HT1080 (cell line): ENCODE measurements around the gene HMGXB3. TPM values are rescaled to one million over a fixed set of nuclear protein-coding genes. Genes with fewer than 3 reads are reported as not detected.
A peak's percentile ranks its signal among the peaks of the same experiment; 100 is the strongest.

Source experiments
- DNase-seq: peaks from one replicate; pipeline ENCODE4 v3.0.0-alpha.2; 2015; ENCODE audit warnings: low read depth
- polyA plus RNA-seq, 2 experiments: library from polyadenylated mRNA; depleted of rRNA; stranded (reverse); fragments of >200 nt; gene quantifications; 2 replicates each; pipeline ENCODE4 v1.2.3, GENCODE V29; 2015
- total RNA-seq: library from RNA; depleted of rRNA; stranded (reverse); fragments of >200 nt; shearing (Covaris generic); gene quantifications from 2 replicates; pipeline ENCODE4 v1.2.3, GENCODE V29; 2014; rRNA removed

HMGXB3 gene, protein sequence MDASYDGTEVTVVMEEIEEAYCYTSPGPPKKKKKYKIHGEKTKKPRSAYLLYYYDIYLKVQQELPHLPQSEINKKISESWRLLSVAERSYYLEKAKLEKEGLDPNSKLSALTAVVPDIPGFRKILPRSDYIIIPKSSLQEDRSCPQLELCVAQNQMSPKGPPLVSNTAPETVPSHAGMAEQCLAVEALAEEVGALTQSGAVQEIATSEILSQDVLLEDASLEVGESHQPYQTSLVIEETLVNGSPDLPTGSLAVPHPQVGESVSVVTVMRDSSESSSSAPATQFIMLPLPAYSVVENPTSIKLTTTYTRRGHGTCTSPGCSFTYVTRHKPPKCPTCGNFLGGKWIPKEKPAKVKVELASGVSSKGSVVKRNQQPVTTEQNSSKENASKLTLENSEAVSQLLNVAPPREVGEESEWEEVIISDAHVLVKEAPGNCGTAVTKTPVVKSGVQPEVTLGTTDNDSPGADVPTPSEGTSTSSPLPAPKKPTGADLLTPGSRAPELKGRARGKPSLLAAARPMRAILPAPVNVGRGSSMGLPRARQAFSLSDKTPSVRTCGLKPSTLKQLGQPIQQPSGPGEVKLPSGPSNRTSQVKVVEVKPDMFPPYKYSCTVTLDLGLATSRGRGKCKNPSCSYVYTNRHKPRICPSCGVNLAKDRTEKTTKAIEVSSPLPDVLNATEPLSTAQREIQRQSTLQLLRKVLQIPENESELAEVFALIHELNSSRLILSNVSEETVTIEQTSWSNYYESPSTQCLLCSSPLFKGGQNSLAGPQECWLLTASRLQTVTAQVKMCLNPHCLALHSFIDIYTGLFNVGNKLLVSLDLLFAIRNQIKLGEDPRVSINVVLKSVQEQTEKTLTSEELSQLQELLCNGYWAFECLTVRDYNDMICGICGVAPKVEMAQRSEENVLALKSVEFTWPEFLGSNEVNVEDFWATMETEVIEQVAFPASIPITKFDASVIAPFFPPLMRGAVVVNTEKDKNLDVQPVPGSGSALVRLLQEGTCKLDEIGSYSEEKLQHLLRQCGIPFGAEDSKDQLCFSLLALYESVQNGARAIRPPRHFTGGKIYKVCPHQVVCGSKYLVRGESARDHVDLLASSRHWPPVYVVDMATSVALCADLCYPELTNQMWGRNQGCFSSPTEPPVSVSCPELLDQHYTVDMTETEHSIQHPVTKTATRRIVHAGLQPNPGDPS (N-terminal part only)
- 44.6 and 56.3 TPM in 2 replicates for total RNA-seq
- polyA plus RNA-seq (2015; cell fraction: cytosol; rRNA removed): 24.8 and 28.0 TPM in 2 replicates
- polyA plus RNA-seq (2015; cell fraction: nucleus; rRNA removed): 131 and 151 TPM in 2 replicates

DNA sequence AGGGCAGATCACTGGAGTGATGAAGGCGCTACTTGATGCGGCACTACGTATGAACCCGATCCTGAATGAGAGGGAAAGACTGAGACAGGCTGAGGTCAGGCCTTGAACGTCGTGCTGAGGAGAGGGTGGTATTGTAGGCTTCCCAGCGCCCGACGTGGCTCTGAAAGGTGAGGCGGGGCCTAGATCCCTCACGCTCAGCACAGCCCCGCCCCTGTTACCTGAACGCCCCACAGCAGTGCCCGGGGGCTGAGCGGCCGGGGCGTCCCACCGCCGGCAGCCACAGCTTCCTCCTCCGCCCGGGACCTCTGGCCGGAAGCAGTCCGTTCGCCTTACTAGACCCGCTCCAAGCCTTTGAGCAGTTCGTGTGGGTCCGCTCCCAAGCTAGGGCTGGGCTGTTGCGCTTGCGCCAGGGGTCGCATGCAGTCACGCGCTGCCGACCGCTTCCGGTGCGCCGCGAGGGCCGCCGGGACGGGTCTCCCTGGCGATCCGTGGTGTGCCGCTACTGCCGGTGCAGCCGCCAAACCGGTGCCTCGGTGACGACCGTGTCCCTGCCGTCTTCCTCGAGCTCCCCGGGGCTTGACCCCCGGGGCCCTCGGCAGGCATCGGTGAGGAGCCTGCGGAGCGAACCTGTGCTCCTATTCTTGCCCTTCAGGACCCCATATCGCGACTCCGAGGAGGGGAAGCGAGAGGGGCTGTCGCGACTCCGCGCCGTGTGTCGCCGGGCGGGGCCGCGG is at the start of gene HMGXB3, which contains the start of gene TIGD6:
Gene HMGXB3 (plus strand): TSS at position 484 of the 734 bp plus-strand sequence. CDS start 4,114 bp downstream, outside the sequence.
Gene TIGD6 (minus strand): TSS at position 399 of the 734 bp plus-strand sequence. CDS start 4,306 bp downstream, outside the sequence.
- DNase-seq: peak; percentile 97

DNA sequence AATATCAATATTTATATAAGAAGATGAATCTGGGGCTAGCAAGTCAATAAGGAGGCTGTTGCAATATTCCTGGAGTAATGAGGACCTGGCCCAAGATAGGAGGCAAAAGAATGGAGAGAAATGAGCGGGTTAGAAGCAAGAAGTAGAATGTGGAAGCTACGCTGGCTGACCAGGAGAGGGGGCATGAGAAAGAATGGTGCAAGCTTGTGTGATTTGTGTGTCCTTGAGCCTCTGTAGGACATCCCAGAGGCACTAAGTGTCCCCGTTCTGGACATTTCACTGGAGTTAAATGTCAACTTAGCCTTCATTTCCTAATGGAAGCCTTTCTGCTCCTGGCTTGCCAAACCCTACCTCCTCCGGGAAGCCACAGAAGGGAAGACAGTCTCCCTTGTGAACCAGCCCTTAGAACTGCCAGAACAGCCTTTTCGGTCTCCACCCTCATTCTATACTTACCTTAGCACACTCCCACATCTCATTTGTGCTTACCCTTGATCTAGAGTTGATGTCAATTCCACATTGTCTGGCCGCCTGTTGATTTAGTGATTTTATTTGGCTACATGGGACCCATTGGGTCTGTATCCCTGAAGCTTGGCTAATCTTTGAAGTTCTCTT is 49.3 kb upstream of the HMGXB3 start:
- DNase-seq: no peak

DNA sequence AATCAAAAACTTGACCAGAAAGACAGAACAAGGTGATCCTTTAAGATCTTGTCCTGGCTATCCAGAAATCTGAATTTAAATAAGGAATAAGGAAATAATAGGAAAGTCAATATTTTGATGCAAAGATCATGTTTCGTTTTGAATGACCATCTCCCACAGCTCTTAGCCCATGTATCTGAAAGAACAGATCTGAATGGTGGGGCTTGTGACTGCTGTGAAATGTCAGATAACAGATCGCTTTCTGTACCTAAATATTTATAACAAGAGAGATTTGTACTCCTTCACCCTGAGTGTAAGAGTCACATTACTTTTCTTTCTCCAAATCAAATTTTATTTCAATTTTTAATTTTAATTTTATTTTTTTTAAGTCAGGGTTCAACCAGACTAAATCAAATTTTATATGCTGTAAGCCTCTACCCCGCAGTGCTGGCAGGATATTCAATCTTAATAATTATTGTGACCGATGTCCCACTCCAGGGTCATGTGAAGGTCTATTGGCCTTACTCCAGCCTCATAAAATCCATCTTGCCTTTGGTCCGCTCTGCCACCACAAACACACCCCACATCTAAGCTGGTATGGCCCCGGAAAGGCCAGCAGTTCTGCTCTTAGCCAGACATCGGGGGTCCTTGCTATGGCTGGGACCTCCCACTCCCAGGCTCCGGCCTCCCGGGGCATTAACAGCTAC is 47.0 kb upstream of the HMGXB3 start:
- DNase-seq: no peak

DNA sequence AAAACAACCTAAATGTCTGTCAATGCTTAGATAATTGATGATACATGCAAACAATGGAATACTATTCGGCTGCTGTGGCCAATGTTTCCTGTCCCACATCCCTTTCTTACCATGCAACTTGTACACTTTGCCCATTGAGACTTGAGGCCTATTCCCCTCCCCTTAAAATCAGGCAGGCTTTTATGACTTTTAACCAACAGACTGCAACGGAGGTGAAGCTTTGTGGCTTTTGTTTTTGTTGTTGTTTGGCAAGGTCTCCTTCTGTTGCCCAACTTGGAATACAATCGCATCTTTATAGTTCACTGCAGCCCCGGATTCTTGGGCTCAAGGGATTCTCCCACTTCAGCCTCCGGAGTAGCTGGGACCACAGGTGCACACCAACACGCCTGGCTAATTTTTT is 45.7 kb upstream of the HMGXB3 start:
- DNase-seq: no peak

DNA sequence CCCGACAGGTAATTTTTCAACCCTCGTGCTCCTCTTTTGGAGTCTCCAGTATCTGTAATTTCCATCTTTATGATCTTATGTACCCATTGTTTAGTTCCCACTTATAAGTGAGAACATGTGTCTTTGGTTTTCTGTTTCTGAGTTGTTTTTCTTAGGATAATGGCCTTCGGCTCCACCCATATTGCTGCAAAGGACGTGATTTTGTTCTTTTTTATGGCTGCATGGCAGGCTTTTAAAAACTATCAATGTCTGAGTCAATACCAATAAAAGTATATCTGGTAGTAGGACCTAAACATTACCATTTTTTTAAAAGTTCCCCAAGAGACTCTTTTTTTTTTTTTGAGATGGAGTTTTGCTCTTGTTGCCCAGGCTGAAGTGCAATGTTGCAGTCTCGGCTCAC is 43.9 kb upstream of the HMGXB3 start:
- DNase-seq: no peak

DNA sequence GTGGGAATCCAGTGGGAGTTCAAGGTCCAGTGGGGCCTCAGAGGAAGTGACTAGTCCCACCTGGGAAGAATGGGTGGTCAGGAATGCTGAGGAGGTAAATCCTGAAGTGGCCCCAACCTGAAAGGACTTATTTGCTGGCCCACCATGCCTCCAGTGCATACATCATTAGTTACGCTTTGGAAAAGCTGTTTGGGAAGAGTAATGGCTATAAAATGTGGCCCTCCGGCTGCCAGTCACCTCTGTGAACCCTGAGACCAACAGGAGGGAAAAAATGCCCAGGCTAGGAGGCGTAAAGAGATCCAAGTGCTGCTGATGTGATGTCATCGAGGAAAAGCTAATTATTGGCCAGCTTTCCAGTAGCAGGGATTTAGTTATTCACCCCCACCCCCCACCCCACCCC is 42.7 kb upstream of the HMGXB3 start:
- DNase-seq: no peak

DNA sequence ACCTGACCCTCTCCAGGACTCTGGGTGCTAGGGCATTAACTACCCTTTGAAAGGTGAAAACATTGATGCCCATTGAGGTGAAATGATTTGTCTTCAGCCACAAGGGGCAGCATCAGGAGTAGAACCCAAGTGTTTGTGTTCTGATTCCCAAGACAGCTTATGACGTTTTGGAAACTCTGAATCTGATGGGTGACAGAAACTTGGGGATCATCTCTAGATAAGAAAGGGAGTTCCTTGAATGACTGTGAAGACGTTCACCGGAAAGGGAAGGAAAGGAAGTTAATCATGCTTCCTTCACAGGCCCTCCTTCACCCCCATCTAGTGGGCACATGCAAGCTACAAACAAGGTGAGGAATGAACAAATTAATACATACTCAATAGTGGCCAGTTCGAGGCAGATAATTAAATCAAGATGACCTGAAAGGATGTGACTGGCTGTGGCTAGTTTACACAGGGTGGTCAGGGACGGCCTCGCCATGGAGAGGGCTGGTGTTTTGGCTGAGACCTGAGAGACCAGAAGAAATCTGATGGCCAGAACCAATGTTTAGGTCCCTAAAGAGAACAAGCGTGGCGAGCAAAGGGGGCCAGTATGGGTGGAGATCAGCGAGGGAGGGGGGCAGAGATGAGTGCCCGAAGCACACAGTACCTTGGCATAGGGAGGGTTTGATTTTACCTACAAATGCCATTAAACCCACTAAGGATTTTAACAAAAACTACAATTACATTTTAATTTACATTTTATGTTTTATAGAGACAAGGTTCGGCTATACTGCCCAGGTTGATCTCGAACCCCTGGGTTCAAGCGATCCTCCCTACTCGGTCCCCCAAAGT is 40.9 kb upstream of the HMGXB3 start:
- DNase-seq: peak; percentile 85

DNA sequence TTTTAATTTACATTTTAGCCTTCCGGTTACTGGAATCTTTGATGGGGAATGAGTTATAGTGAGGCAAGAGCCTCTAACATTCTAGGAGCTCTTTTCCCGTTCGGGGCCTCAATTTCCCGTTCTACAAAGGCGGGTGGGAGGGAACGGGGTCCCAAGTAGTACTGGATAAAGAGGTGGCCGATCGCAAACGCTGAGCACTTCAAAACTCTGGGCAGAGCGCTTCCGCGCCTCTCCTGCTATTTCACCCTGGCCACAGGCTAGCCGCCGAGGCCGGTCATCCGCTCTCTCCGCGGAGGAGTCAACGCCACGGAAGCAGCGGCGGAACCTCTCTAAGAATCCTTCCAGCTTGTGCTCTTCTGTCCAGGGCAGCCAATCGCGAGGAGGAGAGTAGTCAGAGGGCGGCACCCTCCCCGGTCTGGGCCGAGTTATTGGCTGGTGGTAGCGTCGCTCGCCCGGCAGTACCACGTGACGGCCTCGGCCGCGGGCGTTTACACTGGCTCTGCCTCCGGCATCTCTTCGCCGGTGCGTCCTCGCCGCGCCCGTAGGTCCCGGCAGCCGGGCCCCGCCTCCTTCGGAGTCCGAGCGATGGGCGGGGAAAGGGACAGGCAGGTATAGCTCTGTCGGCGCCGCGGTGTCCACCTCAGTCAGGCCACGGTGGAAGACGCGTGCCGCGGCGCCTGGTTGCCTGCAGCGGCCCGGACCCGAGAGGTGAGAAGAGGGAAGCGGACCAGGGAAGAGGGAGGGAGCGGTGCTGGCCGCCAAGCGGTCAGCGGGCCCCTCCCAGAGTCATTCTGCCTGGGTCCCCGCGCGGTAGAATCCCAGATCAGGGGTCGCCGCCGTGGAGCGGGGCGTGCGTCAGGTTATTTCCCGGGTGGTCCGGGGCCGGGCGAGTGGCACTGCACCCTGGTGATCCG is 40.0 kb upstream of the HMGXB3 start, which contains the start of gene SLC26A2:
Gene SLC26A2 (plus strand): TSS at position 487 of the 914 bp plus-strand sequence. CDS start 16,895 bp downstream, outside the sequence.
- peak; percentile 98 for DNase-seq

DNA sequence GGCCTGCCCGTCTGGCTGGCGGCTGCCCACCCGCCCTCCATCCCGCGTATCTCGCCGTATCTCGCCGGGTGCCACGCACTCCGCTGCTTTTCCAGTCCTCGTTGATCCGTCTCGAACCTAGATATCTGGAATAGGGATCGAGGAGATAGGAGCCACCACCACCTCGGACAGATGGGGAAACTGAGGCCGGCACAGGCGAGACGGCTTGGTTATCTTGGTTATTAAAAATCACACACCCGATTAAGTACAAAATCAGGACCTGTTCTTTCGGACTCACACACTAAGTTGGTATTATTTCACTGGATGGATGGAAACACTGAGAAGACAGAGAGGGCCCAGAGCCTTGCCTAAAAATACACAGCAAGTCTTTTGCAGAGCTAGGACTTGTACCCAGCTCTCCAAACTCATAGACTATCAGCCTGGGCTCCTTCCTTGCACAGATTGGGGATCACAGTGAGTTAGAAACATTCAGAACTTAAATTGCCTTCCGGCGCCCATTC is 39.3 kb upstream of the HMGXB3 start:
- no peak for DNase-seq

DNA sequence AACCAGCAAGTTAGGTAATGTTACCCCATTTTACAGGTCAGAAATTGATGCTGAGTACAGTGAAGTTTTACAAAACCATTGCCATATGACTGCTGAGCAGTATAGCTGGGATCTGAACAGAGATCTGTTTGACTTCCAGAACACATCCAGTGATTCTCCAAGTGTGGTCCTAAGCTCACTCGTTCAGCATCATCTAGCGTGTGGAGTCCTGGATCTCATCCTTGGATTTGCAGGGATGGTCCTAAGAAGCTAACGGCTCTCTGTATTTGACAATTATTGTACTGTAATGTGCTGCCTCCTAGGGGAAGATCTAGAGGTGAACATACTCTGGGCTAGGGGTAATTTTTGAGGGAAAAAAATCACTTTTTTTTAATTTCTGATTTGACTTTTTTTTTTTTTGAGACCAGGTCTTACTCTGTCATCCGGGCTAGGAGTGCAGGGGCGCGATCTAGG is 38.6 kb upstream of the HMGXB3 start:
- peak; percentile 60 for DNase-seq

DNA sequence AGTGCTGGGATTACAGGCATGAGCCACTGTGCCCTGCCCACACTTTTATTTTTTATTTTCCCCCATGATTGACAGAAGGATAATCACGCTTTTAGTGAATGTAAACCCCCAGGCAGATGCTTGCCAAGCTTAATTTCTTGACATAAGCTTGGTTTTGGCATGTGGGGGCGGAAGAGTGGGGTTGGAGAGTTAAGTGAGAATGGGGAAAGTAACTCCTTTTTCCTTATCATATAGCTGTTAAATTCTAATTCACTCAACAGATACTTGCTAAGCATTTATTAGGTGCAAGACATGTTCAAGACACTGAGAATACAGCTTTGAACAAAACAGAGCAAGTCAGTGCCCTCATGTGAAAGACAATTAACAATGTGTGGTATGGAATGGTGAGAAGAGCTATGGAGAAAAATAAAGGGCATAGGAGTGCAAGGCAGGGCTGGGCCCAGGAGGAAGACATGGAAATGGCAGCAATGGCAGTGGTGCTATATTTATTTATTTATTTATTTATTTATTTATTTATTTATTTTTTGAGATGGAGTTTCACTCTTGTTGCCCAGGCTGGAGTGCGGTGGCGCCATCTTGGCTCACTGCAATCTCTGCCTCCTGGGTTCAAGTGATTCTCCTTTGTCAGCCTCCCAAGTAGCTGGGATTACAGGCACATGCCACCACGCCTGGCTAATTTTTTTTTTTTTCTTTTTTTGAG is 37.8 kb upstream of the HMGXB3 start:
- DNase-seq: no peak

DNA sequence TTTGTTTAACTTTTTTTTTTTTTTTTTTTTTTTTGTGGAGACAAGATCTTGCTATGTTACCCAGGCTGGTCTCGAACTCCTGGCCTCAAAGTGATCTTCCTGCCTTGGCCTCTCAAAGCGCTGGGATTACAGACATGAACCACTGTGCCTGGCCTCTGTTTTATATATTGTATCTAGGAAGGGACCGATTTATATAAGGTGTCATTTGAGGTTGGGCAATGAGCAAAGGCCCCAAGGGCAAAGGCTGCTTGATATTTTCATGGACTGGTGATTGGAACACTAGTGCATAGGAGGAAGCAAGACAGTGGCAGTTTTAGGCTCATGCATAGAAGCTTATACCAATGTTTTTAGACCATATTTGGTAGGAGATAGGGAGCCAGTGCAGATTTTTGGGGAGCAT is 36.8 kb upstream of the HMGXB3 start:
- no peak for DNase-seq

DNA sequence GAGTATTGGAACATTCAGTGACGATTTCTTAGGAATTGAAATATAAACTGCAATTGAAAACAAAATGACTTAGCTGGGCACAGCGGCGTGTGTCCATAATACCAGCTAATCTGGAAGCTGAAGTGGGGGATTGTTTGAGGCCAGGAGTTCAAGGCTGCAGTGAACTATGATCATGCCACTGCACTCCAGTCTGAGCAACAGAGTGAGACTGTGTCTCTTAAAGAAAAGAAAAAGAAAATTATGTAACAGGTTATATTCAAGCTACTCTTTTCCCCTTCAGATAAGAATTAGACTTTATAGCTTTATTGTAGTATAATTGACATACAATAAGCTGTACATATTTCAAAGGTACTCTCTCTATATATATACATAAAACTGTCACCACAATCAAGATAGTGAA is 33.6 kb upstream of the HMGXB3 start:
- DNase-seq: no peak

DNA sequence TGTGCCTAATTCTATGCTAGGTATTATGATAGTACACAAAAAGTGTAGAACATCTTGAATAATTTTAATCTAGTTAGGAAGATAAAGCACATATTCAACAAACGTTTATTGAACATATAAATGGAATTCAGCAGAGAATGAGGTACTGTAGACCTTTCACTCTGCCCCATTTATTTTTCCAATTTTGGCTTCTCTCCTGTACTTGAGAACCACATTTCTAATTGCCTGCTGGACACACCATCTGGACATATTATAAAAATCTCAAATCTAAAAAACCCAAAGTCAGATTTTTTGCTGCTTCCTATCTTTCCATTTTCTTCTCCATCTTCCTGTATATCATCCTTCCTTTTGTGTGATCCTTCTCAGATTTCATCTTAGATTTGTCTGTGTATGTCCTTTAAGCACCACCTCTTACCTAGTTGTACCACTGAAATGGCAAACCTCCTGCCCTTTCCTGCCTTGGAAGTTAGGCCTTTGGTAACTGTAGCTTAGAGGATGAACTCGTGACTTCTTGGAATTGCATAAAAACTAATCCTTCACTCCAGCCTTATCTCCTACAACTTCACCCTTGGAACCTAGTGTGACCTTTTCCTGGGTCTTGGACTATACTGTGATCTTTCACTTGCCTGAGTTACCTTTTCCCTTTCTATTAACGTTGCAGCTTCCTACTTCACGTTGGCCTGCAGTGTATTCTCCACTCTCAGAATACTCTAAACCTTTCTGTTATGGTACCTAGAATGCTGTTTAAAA is 31.2 kb upstream of the HMGXB3 start:
- no peak for DNase-seq

DNA sequence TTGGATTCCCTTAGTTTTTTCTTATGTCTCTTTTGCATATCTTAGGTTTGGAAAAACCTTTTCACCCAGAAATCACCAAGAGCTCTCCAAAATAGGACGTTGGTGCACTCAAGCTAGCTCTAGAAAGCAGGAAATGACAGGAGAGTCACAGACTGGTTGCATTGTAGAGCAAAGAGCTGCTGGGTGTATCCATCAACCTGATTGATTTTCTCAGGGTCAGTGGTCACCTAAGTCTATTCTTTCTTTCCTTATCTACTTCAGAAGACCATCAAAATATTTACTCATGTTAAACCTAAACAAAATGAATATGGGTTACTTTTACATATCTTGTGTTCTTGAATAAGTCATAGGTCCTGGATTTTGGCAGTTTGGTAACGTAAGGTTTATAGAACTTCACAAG is 25.1 kb upstream of the HMGXB3 start:
- no peak for DNase-seq

DNA sequence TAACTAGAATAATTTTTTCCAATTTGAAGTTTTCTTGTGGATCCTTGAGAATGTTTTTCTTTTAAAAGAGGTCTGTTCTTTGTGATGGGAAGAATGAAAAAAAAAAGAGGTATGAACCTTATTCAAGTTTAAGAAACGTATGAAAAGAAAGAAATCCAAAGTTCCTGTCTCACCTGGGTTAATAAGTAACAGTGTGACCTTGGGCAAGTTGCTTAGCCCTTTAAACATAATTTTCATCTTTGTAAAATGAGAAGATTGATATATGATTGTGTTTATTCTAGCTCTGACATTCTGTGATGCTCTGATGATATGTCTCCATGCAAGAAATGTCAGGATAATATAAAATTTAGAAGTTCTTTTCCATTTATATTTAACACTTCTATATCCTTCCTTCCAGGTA is 20.6 kb upstream of the HMGXB3 start:
- no peak for DNase-seq
